Kasumi-1 (cell line): ENCODE results near the gene WIPF2.
A peak's percentile ranks its signal among the peaks of the same experiment; 100 is the strongest.

ENCODE experiments used
- DNase-seq, 2 experiments: peaks; one replicate each; lab custom pipeline; 2025; lab: John Stamatoyannopoulos, UW

WIPF2 gene

GRCh38 chr17:40218740-40219593 is at the start of gene WIPF2:
Gene WIPF2 (plus strand): TSS chr17:40219304. CDS start chr17:40256460, 37,156 bp downstream.
- DNase-seq: peak; percentile 94 to 95

GRCh38 chr17:40170325-40170724 is 48.8 kb upstream of the WIPF2 start:
- no peak for DNase-seq

GRCh38 chr17:40171750-40172149 is 47.4 kb upstream of the WIPF2 start:
- no peak for DNase-seq

- no peak for DNase-seq
Measured at GRCh38 chr17:40173091-40173777, 45.9 kb upstream of the WIPF2 start.

- no peak for DNase-seq
Measured at GRCh38 chr17:40173778-40174135, 45.3 kb upstream of the WIPF2 start.

- peak in 1 of 2 experiments; percentile 23 for DNase-seq
Measured at GRCh38 chr17:40174514-40174913, 44.6 kb upstream of the WIPF2 start.

- DNase-seq: no peak
Measured at GRCh38 chr17:40175928-40176753, 43.0 kb upstream of the WIPF2 start.

GRCh38 chr17:40176754-40177110 is 42.4 kb upstream of the WIPF2 start:
- DNase-seq: no peak

GRCh38 chr17:40177275-40177874 is 41.7 kb upstream of the WIPF2 start, which contains the start of gene RAPGEFL1:
Gene RAPGEFL1 (plus strand): TSS chr17:40177470. CDS start chr17:40177862, 392 bp downstream.
- DNase-seq: no peak

- no peak for DNase-seq
Measured at GRCh38 chr17:40178021-40178601, 41.0 kb upstream of the WIPF2 start.

GRCh38 chr17:40178660-40179059 is 40.4 kb upstream of the WIPF2 start:
- DNase-seq: no peak

GRCh38 chr17:40179923-40180659 is 39.0 kb upstream of the WIPF2 start:
- DNase-seq: no peak

GRCh38 chr17:40180694-40181093 is 38.4 kb upstream of the WIPF2 start:
- DNase-seq: no peak

GRCh38 chr17:40181205-40181604 is 37.9 kb upstream of the WIPF2 start:
- DNase-seq: no peak

- no peak for DNase-seq
Measured at GRCh38 chr17:40182606-40183005, 36.5 kb upstream of the WIPF2 start.

GRCh38 chr17:40187238-40187637 is 31.9 kb upstream of the WIPF2 start:
- no peak for DNase-seq

- DNase-seq: no peak
Measured at GRCh38 chr17:40188694-40189093, 30.4 kb upstream of the WIPF2 start.

- DNase-seq: peak; percentile 5 to 34
Measured at GRCh38 chr17:40190197-40191021, 28.7 kb upstream of the WIPF2 start.

GRCh38 chr17:40191237-40192208 is 27.6 kb upstream of the WIPF2 start:
- DNase-seq: peak; percentile 50 to 61
